ENCODE results near the gene DYNLL1.

- TF ChIP-seq CTCF (conservative IDR thresholded peaks at IDR 0.05 in 1 of 2, IDR thresholded peaks at IDR 0.05 in 1 of 2; ENCODE audit: extremely low read depth in 1 of 2, insufficient read depth in 1 of 2, low read depth in 1 of 2, low read length in 2 of 2) (no peak), EZH2 (IDR thresholded peaks at IDR 0.05; ENCODE audit: borderline replicate concordance, low read length) (no peak)
Observed at GRCh38 chr12:120495186-120495730, 655 bp upstream of the DYNLL1 start.
